GM11168 (cell line): ENCODE results near the gene CLDN14.
"Not testable (repeated sequence)": the region's sequence is repeated elsewhere in the genome, so short reads cannot be mapped to it uniquely, and the experiment has no call there.

Experiments used
- in situ Hi-C: fragments of 300-500 bp; cut with MboI; formaldehyde crosslinking; loops from one replicate; pipeline ENCODE4 v1.12.0; 2022; ENCODE audit warnings: low sequenced_read_pairs; ENCODE audit not compliant: unreplicated experiment

The CLDN14 gene

GRCh38 chr21:36477001-36477400, 2.9 kb downstream of the CLDN14 start:
- in situ Hi-C loops, result no loop called here

GRCh38 chr21:36476541-36476940, 3.4 kb downstream of the CLDN14 start:
- in situ Hi-C loops, result not testable (repeated sequence)

- in situ Hi-C loops, result no loop called here
Observed at GRCh38 chr21:36474591-36474990, 5.3 kb downstream of the CLDN14 start.

GRCh38 chr21:36473203-36473602, 6.7 kb downstream of the CLDN14 start:
- in situ Hi-C loops, result no loop called here

- in situ Hi-C loops, result no loop called here
Observed at GRCh38 chr21:36472377-36472776, 7.5 kb downstream of the CLDN14 start.

GRCh38 chr21:36471254-36471723, 8.6 kb downstream of the CLDN14 start:
- in situ Hi-C loops, result no loop called here

- in situ Hi-C loops, result no loop called here
Observed at GRCh38 chr21:36470294-36470693, 9.6 kb downstream of the CLDN14 start.

- in situ Hi-C loops, result no loop called here
Observed at GRCh38 chr21:36466061-36466511, 13.8 kb downstream of the CLDN14 start.

- in situ Hi-C loops, result no loop called here
Observed at GRCh38 chr21:36465478-36465877, 14.4 kb downstream of the CLDN14 start.

- in situ Hi-C loops, result no loop called here
Observed at GRCh38 chr21:36464590-36464989, 15.3 kb downstream of the CLDN14 start.

GRCh38 chr21:36463991-36464390, 15.9 kb downstream of the CLDN14 start:
- in situ Hi-C loops, result no loop called here

- in situ Hi-C loops, result no loop called here
Observed at GRCh38 chr21:36463204-36463603, 16.7 kb downstream of the CLDN14 start.

- in situ Hi-C loops, result no loop called here
Observed at GRCh38 chr21:36461918-36462486, 17.9 kb downstream of the CLDN14 start.

GRCh38 chr21:36461277-36461917, 18.5 kb downstream of the CLDN14 start:
- in situ Hi-C loops, result no loop called here

GRCh38 chr21:36460866-36461265, 19.1 kb downstream of the CLDN14 start:
- in situ Hi-C loops, result no loop called here

GRCh38 chr21:36459098-36459497, 20.8 kb downstream of the CLDN14 start:
- in situ Hi-C loops, result no loop called here

- in situ Hi-C loops, result no loop called here
Observed at GRCh38 chr21:36456729-36457414, 23.1 kb downstream of the CLDN14 start.

- in situ Hi-C loops, result no loop called here
Observed at GRCh38 chr21:36454706-36455105, 25.2 kb downstream of the CLDN14 start.

- in situ Hi-C loops, result no loop called here
Observed at GRCh38 chr21:36454093-36454531, 25.8 kb downstream of the CLDN14 start.

GRCh38 chr21:36452281-36452825, 27.6 kb downstream of the CLDN14 start:
- in situ Hi-C loops, result no loop called here

GRCh38 chr21:36451506-36451905, 28.4 kb downstream of the CLDN14 start:
- in situ Hi-C loops, result no loop called here
